Testis (tissue), 2 donors: ENCODE measurements around the gene AGAP2.

Experiments
- CTCF ChIP-seq, 3 experiments: fragments of 450-650 bp in 2 of 3; fragments of 200-600 bp in 1 of 3; sonication (generic) in 1 of 3; IDR thresholded peaks; one replicate each; pipeline ENCODE4 v1.5.1; 2016 to 2019; ENCODE audit warnings: antibody characterized with exemption in 3 of 3, mild to moderate bottlenecking in 2 of 3, moderate library complexity in 1 of 3
- POLR2A ChIP-seq: fragments of 450-650 bp; IDR thresholded peaks from one replicate; pipeline ENCODE4 v1.6.1; 2017; ENCODE audit warnings: antibody characterized with exemption, mild to moderate bottlenecking, moderate library complexity

- no peak for TF ChIP-seq CTCF (IDR thresholded peaks at IDR 0.05)
- no peak for TF ChIP-seq POLR2A
Measured at GRCh38 chr12:57694459-57695019, 44.0 kb downstream of the AGAP2 start.
